ENCODE results near the gene C19orf85. TPM values are rescaled to one million over a fixed set of nuclear protein-coding genes. Genes with fewer than 3 reads are reported as not detected.

C19orf85 gene
- polyA plus RNA-seq, 2 of the 4 experiments (the other 2 are of a cell fraction), result not detected

GRCh38 chr19:55434356-55434919 lies 30.1 kb downstream of the C19orf85 start:
- 0 out of 3 replicates have a peak, but pooled peaks cover 3% of the 10 kb centered on the region for H3K4me1 ChIP-seq
- POLR2A ChIA-PET, result no interaction called here
- no peak overlapping the region for H3K4me2 ChIP-seq
- WGBS (ENCODE audit: missing lambda C conversion rate), result 14% methylated on average over 4 of the region's 4 CpGs
- no peak overlapping the region for H3K4me3 ChIP-seq
- H3K27ac ChIP-seq, result no peak overlapping the region
- DNase-seq (ENCODE audit: low read depth in 1 of 2, low spot score in 1 of 2) (no peak), FAIRE-seq (peak; percentile 28), ATAC-seq (no peak)
- CTCF ChIA-PET, result no interaction called here
- H3K9me3 ChIP-seq, result peaks cover 3% of the 10 kb centered on the region; the same call in 1 of the 3 replicates
- TF ChIP-seq E2F6 (IDR thresholded peaks at IDR 0.05; ENCODE audit: borderline replicate concordance, low read depth), result no peak
- no peak for TF ChIP-seq MAFK (IDR thresholded peaks at IDR 0.05; ENCODE audit: partially characterized antibody)
- no peak for TF ChIP-seq JUN (IDR thresholded peaks at IDR 0.05)
- TF ChIP-seq REST (IDR thresholded peaks at IDR 0.05), result no peak
- TF ChIP-seq FOXS1 (CRISPR knock-in tag; IDR thresholded peaks at IDR 0.05), result no peak
- no peak for TF ChIP-seq RAD21 (conservative IDR thresholded peaks at IDR 0.05 in 1 of 2, IDR thresholded peaks at IDR 0.05 in 1 of 2)
- TF ChIP-seq HEYL (CRISPR knock-in tag; IDR thresholded peaks at IDR 0.05), result no peak
- TF ChIP-seq EHMT2 (IDR thresholded peaks at IDR 0.05; ENCODE audit: low read depth), result no peak
- no peak for TF ChIP-seq ZNF302 (CRISPR knock-in tag; IDR thresholded peaks at IDR 0.05)
- no peak for TF ChIP-seq HES2 (IDR thresholded peaks at IDR 0.05)
- TF ChIP-seq SREBF2 (IDR thresholded peaks at IDR 0.05), result no peak
- no peak for TF ChIP-seq PBX3 (IDR thresholded peaks at IDR 0.05)
- TF ChIP-seq ELK1 (IDR thresholded peaks at IDR 0.05; ENCODE audit: low read depth, low read length), result no peak
- no peak for TF ChIP-seq ATOH8 (CRISPR knock-in tag; IDR thresholded peaks at IDR 0.05; ENCODE audit: low read depth)
- no peak for TF ChIP-seq POLR2A (IDR thresholded peaks at IDR 0.05; ENCODE audit: low read length)
- no peak for TF ChIP-seq CBX8 (IDR thresholded peaks at IDR 0.05)
- TF ChIP-seq PHF8 (IDR thresholded peaks at IDR 0.05; ENCODE audit: borderline replicate concordance, low read depth), result no peak
- no peak for TF ChIP-seq EP300 (IDR thresholded peaks at IDR 0.05)
- no peak for TF ChIP-seq TP53 (CRISPR knock-in tag; IDR thresholded peaks at IDR 0.05)
- TF ChIP-seq USF2 (IDR thresholded peaks at IDR 0.05), result no peak
